ENCODE measurements around the gene LAIR2.

LAIR2 gene

DNA sequence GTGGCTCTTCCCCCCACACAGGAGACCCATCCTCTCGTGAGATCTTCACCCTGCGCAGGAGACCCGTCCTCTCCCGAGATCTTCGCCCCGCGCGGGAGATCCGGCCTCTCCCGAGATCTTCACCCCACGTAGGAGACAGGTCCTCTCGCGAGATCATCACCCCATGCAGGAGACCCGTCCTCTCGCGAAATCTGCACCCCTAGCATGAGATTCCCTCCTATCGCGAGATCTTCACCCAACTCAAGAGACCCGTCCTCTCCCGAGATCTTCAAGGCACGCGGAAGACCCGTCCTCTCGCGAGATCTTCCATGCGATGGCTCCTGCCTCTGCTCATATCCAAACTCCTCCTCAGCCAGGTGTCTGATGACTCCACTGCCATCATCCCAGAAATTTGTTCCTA, 24.3 kb downstream of the LAIR2 start:
- no peak for DNase-seq
- ATAC-seq (ENCODE audit: insufficient read depth, low read depth): no peak
- no peaks in the 10 kb centered on the region for H3K9me3 ChIP-seq (ENCODE audit: insufficient read depth, low read length, severe bottlenecking)
- no peak overlapping the region for H2AFZ ChIP-seq (ENCODE audit: low read depth, low read length)
- H3K27ac ChIP-seq (ENCODE audit: low read length): no peak overlapping the region
- H3K9ac ChIP-seq (ENCODE audit: low read depth, low read length): no peak overlapping the region
- peaks cover 2% of the 10 kb centered on the region for H3K27me3 ChIP-seq (ENCODE audit: insufficient read depth, low read length, poor library complexity)
- H3K4me2 ChIP-seq (ENCODE audit: insufficient read depth, low read length): no peak overlapping the region
- H3K36me3 ChIP-seq (ENCODE audit: insufficient read depth, low read length): no peaks in the 10 kb centered on the region
- H3K4me1 ChIP-seq (ENCODE audit: insufficient read depth, low read length): no peaks in the 10 kb centered on the region
- no peak for TF ChIP-seq EZH2 (IDR thresholded peaks at IDR 0.05; ENCODE audit: borderline replicate concordance, low read depth, low read length, severe bottlenecking)
- TF ChIP-seq, protein P1, sequence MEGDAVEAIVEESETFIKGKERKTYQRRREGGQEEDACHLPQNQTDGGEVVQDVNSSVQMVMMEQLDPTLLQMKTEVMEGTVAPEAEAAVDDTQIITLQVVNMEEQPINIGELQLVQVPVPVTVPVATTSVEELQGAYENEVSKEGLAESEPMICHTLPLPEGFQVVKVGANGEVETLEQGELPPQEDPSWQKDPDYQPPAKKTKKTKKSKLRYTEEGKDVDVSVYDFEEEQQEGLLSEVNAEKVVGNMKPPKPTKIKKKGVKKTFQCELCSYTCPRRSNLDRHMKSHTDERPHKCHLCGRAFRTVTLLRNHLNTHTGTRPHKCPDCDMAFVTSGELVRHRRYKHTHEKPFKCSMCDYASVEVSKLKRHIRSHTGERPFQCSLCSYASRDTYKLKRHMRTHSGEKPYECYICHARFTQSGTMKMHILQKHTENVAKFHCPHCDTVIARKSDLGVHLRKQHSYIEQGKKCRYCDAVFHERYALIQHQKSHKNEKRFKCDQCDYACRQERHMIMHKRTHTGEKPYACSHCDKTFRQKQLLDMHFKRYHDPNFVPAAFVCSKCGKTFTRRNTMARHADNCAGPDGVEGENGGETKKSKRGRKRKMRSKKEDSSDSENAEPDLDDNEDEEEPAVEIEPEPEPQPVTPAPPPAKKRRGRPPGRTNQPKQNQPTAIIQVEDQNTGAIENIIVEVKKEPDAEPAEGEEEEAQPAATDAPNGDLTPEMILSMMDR (IDR thresholded peaks at IDR 0.05; ENCODE audit: borderline replicate concordance, extremely low read depth, low read length, poor library complexity, severe bottlenecking): no peak
- H4K20me1 ChIP-seq (ENCODE audit: insufficient read depth, low read length): peaks cover 4% of the 10 kb centered on the region; the same call in 1 of the 2 replicates
- no peaks in the 10 kb centered on the region for H3K79me2 ChIP-seq (ENCODE audit: insufficient read depth, low read length)
- no peak overlapping the region for H3K4me3 ChIP-seq (ENCODE audit: low read depth in 1 of 2, low read length in 2 of 2)

DNA sequence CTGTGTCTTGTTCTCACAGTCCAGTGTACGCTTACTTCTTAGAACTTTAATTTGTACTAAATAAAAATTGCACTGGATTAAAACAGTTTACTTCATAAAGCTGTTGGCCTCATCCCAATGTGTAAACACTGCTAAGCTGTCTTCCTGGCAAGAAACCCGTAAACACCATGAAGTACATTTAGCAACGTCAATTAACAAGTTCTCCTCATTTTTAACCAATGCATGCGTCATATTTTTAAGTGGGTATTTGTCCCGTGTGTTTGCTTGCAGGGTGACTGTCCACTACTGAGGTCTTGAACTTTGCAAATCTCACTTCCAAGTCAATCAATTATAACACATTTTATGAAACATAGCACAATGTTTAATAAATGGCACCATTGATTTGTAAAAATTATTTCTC, 28.2 kb downstream of the LAIR2 start:
- ATAC-seq (ENCODE audit: insufficient read depth, low read depth): no peak
- H3K4me1 ChIP-seq (ENCODE audit: insufficient read depth, low read length): no peaks in the 10 kb centered on the region
- no peaks in the 10 kb centered on the region for H3K9me3 ChIP-seq (ENCODE audit: insufficient read depth, low read length, severe bottlenecking)
- H4K20me1 ChIP-seq (ENCODE audit: insufficient read depth, low read length): no peaks in the 10 kb centered on the region
- H3K4me2 ChIP-seq (ENCODE audit: insufficient read depth, low read length): no peak overlapping the region
- H3K27me3 ChIP-seq (ENCODE audit: insufficient read depth, low read length, poor library complexity): peaks cover 11% of the 10 kb centered on the region
- no peaks in the 10 kb centered on the region for H3K79me2 ChIP-seq (ENCODE audit: insufficient read depth, low read length)
- no peaks in the 10 kb centered on the region for H3K36me3 ChIP-seq (ENCODE audit: insufficient read depth, low read length)
- no peak overlapping the region for H3K4me3 ChIP-seq (ENCODE audit: low read depth in 1 of 2, low read length in 2 of 2)
- no peak overlapping the region for H2AFZ ChIP-seq (ENCODE audit: low read depth, low read length)
- DNase-seq: no peak
- TF ChIP-seq EZH2 (IDR thresholded peaks at IDR 0.05; ENCODE audit: borderline replicate concordance, low read depth, low read length, severe bottlenecking): no peak
- TF ChIP-seq, protein P1 (IDR thresholded peaks at IDR 0.05; ENCODE audit: borderline replicate concordance, extremely low read depth, low read length, poor library complexity, severe bottlenecking): no peak
- H3K27ac ChIP-seq (ENCODE audit: low read length): no peak overlapping the region
- no peak overlapping the region for H3K9ac ChIP-seq (ENCODE audit: low read depth, low read length)

- Histone ChIP-seq H3K27ac (ENCODE audit: low read length) (no peak overlapping the region), H4K20me1 (ENCODE audit: insufficient read depth, low read length) (no peaks in the 10 kb centered on the region; the same call in 1 of the 2 replicates), H3K4me3 (ENCODE audit: low read depth in 1 of 2, low read length in 2 of 2) (no peak overlapping the region), H3K9ac (ENCODE audit: low read depth, low read length) (no peak overlapping the region), H3K9me3 (ENCODE audit: insufficient read depth, low read length, severe bottlenecking) (no peaks in the 10 kb centered on the region), H2AFZ (ENCODE audit: low read depth, low read length) (no peak overlapping the region), H3K27me3 (ENCODE audit: insufficient read depth, low read length, poor library complexity) (peaks cover 23% of the 10 kb centered on the region), H3K79me2 (ENCODE audit: insufficient read depth, low read length) (no peaks in the 10 kb centered on the region), H3K4me2 (ENCODE audit: insufficient read depth, low read length) (no peak overlapping the region), H3K4me1 (ENCODE audit: insufficient read depth, low read length) (no peaks in the 10 kb centered on the region), H3K36me3 (ENCODE audit: insufficient read depth, low read length) (no peaks in the 10 kb centered on the region)
- ATAC-seq (ENCODE audit: insufficient read depth, low read depth): no peak
- TF ChIP-seq, protein P1 (IDR thresholded peaks at IDR 0.05; ENCODE audit: borderline replicate concordance, extremely low read depth, low read length, poor library complexity, severe bottlenecking): no peak
- TF ChIP-seq EZH2 (IDR thresholded peaks at IDR 0.05; ENCODE audit: borderline replicate concordance, low read depth, low read length, severe bottlenecking): no peak
- no peak for DNase-seq
These were observed 29.9 kb downstream of the LAIR2 start for GRCh38 chr19:54532528-54532927.

GRCh38 chr19:54533476-54533875, 30.8 kb downstream of the LAIR2 start:
- H3K79me2 ChIP-seq (ENCODE audit: insufficient read depth, low read length): no peaks in the 10 kb centered on the region
- TF ChIP-seq EZH2 (IDR thresholded peaks at IDR 0.05; ENCODE audit: borderline replicate concordance, low read depth, low read length, severe bottlenecking): no peak
- TF ChIP-seq, protein P1 (IDR thresholded peaks at IDR 0.05; ENCODE audit: borderline replicate concordance, extremely low read depth, low read length, poor library complexity, severe bottlenecking): no peak
- ATAC-seq (ENCODE audit: insufficient read depth, low read depth) (no peak), DNase-seq (no peak)
- no peak overlapping the region for H3K4me3 ChIP-seq (ENCODE audit: low read depth in 1 of 2, low read length in 2 of 2)
- H3K9me3 ChIP-seq (ENCODE audit: insufficient read depth, low read length, severe bottlenecking): no peaks in the 10 kb centered on the region
- no peak overlapping the region for H3K4me2 ChIP-seq (ENCODE audit: insufficient read depth, low read length)
- no peak overlapping the region for H3K9ac ChIP-seq (ENCODE audit: low read depth, low read length)
- no peaks in the 10 kb centered on the region for H3K4me1 ChIP-seq (ENCODE audit: insufficient read depth, low read length)
- no peaks in the 10 kb centered on the region for H3K36me3 ChIP-seq (ENCODE audit: insufficient read depth, low read length)
- H4K20me1 ChIP-seq (ENCODE audit: insufficient read depth, low read length): no peaks in the 10 kb centered on the region; the same call in 1 of the 2 replicates
- H2AFZ ChIP-seq (ENCODE audit: low read depth, low read length): no peak overlapping the region
- no peak overlapping the region for H3K27ac ChIP-seq (ENCODE audit: low read length)
- H3K27me3 ChIP-seq (ENCODE audit: insufficient read depth, low read length, poor library complexity): peaks cover 23% of the 10 kb centered on the region
